Fibroblast of lung (primary cell): ENCODE data around the gene RNF2. TPM values are rescaled to one million over a fixed set of nuclear protein-coding genes. Genes with fewer than 3 reads are reported as not detected.
A peak's percentile ranks its signal among the peaks of the same experiment; 100 is the strongest.

Experiments used
- DNase-seq, 2 donors: peaks; one replicate each; pipeline versions ENCODE4 v3.0.0 to v3.0.0-alpha.2; 2010; ENCODE audit warnings: low read depth in 2 of 2
- H2AFZ ChIP-seq: 2 replicates; pipeline ENCODE4 v1.5.1; 2012; ENCODE audit warnings: low read length, control low read depth, inconsistent platforms
- H3K27ac ChIP-seq: 2 replicates; pipeline ENCODE4 v1.5.1; 2011; ENCODE audit warnings: low read length, control low read depth; ENCODE audit not compliant: insufficient read depth
- H3K27me3 ChIP-seq: 2 replicates; pipeline ENCODE4 v1.5.1; 2011; ENCODE audit warnings: mild to moderate bottlenecking, low read length; ENCODE audit not compliant: control insufficient read depth, insufficient read depth
- H3K36me3 ChIP-seq: 2 replicates; pipeline ENCODE4 v1.5.1; 2011; ENCODE audit warnings: low read length; ENCODE audit not compliant: control insufficient read depth, insufficient read depth
- H3K4me1 ChIP-seq: 2 replicates; pipeline ENCODE4 v1.5.1; 2011; ENCODE audit warnings: low read length; ENCODE audit not compliant: control insufficient read depth, insufficient read depth; ENCODE audit errors: extremely low read depth
- H3K4me2 ChIP-seq: 2 replicates; pipeline ENCODE4 v1.5.1; 2011; ENCODE audit warnings: low read length, control low read depth; ENCODE audit not compliant: insufficient read depth; ENCODE audit errors: extremely low read depth
- H3K4me3 ChIP-seq, 4 experiments: fragments of 200-600 bp in 1 of 4; sonication (generic) in 1 of 4; replicated peaks in 1 of 4; 2 replicates each; pipeline ENCODE4 v1.5.1; 2011 to 2016; ENCODE audit warnings: low read length in 4 of 4, low read depth in 3 of 4, mild to moderate bottlenecking in 3 of 4, control low read depth in 2 of 4, inconsistent platforms in 1 of 4, mixed read lengths in 1 of 4; ENCODE audit not compliant: insufficient read depth in 1 of 4; ENCODE audit errors: control extremely low read depth in 1 of 4
- H3K79me2 ChIP-seq: 2 replicates; pipeline ENCODE4 v1.5.1; 2012; ENCODE audit warnings: mild to moderate bottlenecking, low read length, inconsistent platforms; ENCODE audit not compliant: control insufficient read depth, insufficient read depth
- H3K9ac ChIP-seq: 2 replicates; pipeline ENCODE4 v1.5.1; 2011; ENCODE audit warnings: mild to moderate bottlenecking, low read length, control low read depth; ENCODE audit not compliant: insufficient read depth
- H3K9me3 ChIP-seq: 2 replicates; pipeline ENCODE4 v1.5.1; 2012; ENCODE audit warnings: low read depth, low read length; ENCODE audit not compliant: control insufficient read depth, insufficient read depth
- H4K20me1 ChIP-seq: 2 replicates; pipeline ENCODE4 v1.5.1; 2011; ENCODE audit warnings: low read length; ENCODE audit not compliant: control insufficient read depth, insufficient read depth; ENCODE audit errors: extremely low read depth
- EZH2 ChIP-seq: IDR thresholded peaks from 2 replicates; pipeline ENCODE4 v1.5.1; 2012; ENCODE audit warnings: low read length, control low read depth, mild to moderate bottlenecking; ENCODE audit errors: missing control alignments
- polyA plus RNA-seq, 2 donors: library from polyadenylated mRNA; depleted of rRNA in 1 of 2; stranded (reverse) in 1 of 2; unstranded in 1 of 2; fragments of >200 nt; gene quantifications; 2 replicates each; pipeline ENCODE4 v1.2.1, GENCODE V29; 2011 to 2012; ENCODE audit warnings: missing spikeins in 1 of 2
- total RNA-seq: library from RNA; depleted of rRNA; stranded (reverse); fragments of >200 nt; gene quantifications from 2 replicates; pipeline ENCODE4 v1.2.1, GENCODE V29; 2014
- TF ChIP-seq, protein P1 (sequence below), 2 donors: IDR thresholded peaks in 1 of 2; conservative IDR thresholded peaks in 1 of 2; 1 replicate in 1 of 2; 2 replicates in 1 of 2; pipeline ENCODE4 v1.5.1; 2011 to 2012; ENCODE audit warnings: low read length in 2 of 2, control low read depth in 1 of 2, inconsistent platforms in 1 of 2, low read depth in 1 of 2, mild to moderate bottlenecking in 1 of 2

Gene RNF2
- total and polyA plus RNA-seq, 2 donors (not counting 1 experiment from before 2014, with no cell fraction given): 19.7 to 40.6 TPM

GRCh38 chr1:185066181-185066580 is 20.8 kb downstream of the RNF2 start:
- no peaks in the 10 kb centered on the region for H3K4me1 ChIP-seq
- H3K9me3 ChIP-seq: no peaks in the 10 kb centered on the region
- no peak overlapping the region for H3K27ac ChIP-seq
- TF ChIP-seq, protein P1, sequence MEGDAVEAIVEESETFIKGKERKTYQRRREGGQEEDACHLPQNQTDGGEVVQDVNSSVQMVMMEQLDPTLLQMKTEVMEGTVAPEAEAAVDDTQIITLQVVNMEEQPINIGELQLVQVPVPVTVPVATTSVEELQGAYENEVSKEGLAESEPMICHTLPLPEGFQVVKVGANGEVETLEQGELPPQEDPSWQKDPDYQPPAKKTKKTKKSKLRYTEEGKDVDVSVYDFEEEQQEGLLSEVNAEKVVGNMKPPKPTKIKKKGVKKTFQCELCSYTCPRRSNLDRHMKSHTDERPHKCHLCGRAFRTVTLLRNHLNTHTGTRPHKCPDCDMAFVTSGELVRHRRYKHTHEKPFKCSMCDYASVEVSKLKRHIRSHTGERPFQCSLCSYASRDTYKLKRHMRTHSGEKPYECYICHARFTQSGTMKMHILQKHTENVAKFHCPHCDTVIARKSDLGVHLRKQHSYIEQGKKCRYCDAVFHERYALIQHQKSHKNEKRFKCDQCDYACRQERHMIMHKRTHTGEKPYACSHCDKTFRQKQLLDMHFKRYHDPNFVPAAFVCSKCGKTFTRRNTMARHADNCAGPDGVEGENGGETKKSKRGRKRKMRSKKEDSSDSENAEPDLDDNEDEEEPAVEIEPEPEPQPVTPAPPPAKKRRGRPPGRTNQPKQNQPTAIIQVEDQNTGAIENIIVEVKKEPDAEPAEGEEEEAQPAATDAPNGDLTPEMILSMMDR (conservative IDR thresholded peaks at IDR 0.05 in 1 of 2, IDR thresholded peaks at IDR 0.05 in 1 of 2; ENCODE audit: low read depth in 1 of 2, low read length in 2 of 2): no peak
- no peak for TF ChIP-seq EZH2
- no peak overlapping the region for H2AFZ ChIP-seq
- H3K9ac ChIP-seq: no peak overlapping the region
- peaks cover 7% of the 10 kb centered on the region for H3K79me2 ChIP-seq
- no peak for DNase-seq
- no peak overlapping the region for H3K4me2 ChIP-seq
- no peaks in the 10 kb centered on the region for H3K27me3 ChIP-seq
- no peaks in the 10 kb centered on the region for H3K36me3 ChIP-seq
- no peaks in the 10 kb centered on the region for H4K20me1 ChIP-seq
- no peak overlapping the region for H3K4me3 ChIP-seq

DNA sequence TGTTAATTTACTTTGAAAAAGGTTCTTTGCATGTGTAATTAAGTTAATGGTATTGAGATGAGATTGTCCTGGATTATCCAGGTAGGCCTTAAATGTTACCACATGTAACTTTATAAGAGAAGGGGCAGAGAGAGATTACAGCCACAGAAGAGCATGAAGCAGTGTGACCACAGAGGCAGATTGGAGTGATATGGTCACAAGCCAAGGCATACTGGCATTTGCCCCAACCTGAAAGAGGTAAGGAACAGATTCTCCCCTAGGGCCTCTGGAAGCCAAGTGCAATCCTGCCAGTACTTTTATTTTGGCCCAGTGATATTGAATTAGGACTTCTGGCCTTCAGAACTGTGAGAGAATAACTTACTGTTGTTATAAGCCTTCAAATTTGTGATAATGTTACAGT is 23.0 kb downstream of the RNF2 start:
- DNase-seq: no peak
- no peak overlapping the region for H3K27ac ChIP-seq
- H3K27me3 ChIP-seq: no peaks in the 10 kb centered on the region
- H2AFZ ChIP-seq: no peak overlapping the region
- no peak overlapping the region for H3K4me2 ChIP-seq
- no peaks in the 10 kb centered on the region for H3K9me3 ChIP-seq
- no peaks in the 10 kb centered on the region for H3K36me3 ChIP-seq
- no peak overlapping the region for H3K4me3 ChIP-seq
- peaks cover 4% of the 10 kb centered on the region for H3K79me2 ChIP-seq
- no peak overlapping the region for H3K9ac ChIP-seq
- no peaks in the 10 kb centered on the region for H3K4me1 ChIP-seq
- TF ChIP-seq EZH2: no peak
- TF ChIP-seq, protein P1 (conservative IDR thresholded peaks at IDR 0.05 in 1 of 2, IDR thresholded peaks at IDR 0.05 in 1 of 2; ENCODE audit: low read depth in 1 of 2, low read length in 2 of 2): no peak
- H4K20me1 ChIP-seq: no peaks in the 10 kb centered on the region

GRCh38 chr1:185069202-185069772 is 23.9 kb downstream of the RNF2 start:
- no peaks in the 10 kb centered on the region for H3K36me3 ChIP-seq
- no peak overlapping the region for H3K9ac ChIP-seq
- H3K4me2 ChIP-seq: no peak overlapping the region
- no peak overlapping the region for H3K4me3 ChIP-seq
- H3K4me1 ChIP-seq: no peaks in the 10 kb centered on the region
- H3K9me3 ChIP-seq: no peaks in the 10 kb centered on the region
- no peaks in the 10 kb centered on the region for H3K27me3 ChIP-seq
- DNase-seq: peak in 1 of 2 donors; percentile 16
- H2AFZ ChIP-seq: no peak overlapping the region
- H3K79me2 ChIP-seq: peaks cover 4% of the 10 kb centered on the region
- no peak for TF ChIP-seq EZH2
- TF ChIP-seq, protein P1 (conservative IDR thresholded peaks at IDR 0.05 in 1 of 2, IDR thresholded peaks at IDR 0.05 in 1 of 2; ENCODE audit: low read depth in 1 of 2, low read length in 2 of 2): no peak
- no peaks in the 10 kb centered on the region for H4K20me1 ChIP-seq
- H3K27ac ChIP-seq: no peak overlapping the region
